NCI-H1930 (cell line): Measurements from ENCODE around the gene AMDHD2.
"Not testable (repeated sequence)": the region's sequence is repeated elsewhere in the genome, so short reads cannot be mapped to it uniquely, and the experiment has no call there.

Experiments used
- DNase-seq, 2 experiments: peaks; one replicate each; lab custom pipeline; 2025; lab: John Stamatoyannopoulos, UW

Gene AMDHD2

GRCh38 chr16:2520097-2520783, at the start of gene AMDHD2:
AMDHD2 (plus strand) TSS chr16:2520371; CDS start chr16:2520459, 88 bp downstream.
- peak; percentile 83 to 92 for DNase-seq

- DNase-seq, result no peak
Observed at GRCh38 chr16:2470603-2471015, 49.6 kb upstream of the AMDHD2 start.

DNA sequence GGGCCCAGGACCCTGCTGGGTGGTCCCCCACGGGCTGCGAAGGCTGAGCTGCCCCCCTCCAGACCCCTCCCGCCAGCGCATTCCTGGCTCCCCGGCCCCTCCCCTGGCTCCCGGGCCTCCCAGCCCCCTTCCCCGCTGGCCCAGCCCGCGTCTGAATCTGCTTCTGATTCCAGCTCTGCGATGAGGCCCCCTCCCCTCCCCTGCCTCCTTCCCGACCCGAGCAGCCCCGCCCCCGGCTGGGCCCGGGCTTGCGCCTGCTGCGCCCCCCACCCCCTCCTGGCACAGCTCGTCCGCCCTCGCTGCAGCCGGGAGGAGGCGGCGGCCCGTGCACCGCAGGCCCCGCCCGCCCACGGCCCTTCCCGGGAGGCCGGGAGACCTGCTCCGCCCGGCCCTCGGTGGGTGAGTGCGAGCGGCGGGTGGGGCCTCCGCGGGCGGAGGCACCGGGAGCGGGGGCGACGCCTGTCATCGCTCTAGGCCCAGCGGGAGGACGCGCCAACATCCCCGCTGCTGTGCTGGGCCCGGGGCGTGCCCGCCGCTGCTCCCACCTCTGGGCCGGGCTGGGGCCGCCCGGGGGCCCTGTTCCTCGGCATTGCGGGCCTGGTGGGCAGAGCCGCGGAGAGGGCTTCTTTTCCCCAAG, 49.0 kb upstream of the AMDHD2 start, which contains the start of gene NTN3:
NTN3 (plus strand) TSS at position 282 of the 637 bp plus-strand sequence. CDS start 405 bp downstream, outside the sequence.
- DNase-seq, result peak; percentile 45 to 53

GRCh38 chr16:2471653-2472487, 48.3 kb upstream of the AMDHD2 start:
- no peak for DNase-seq

- DNase-seq, result no peak
Observed at GRCh38 chr16:2472488-2472864, 47.7 kb upstream of the AMDHD2 start.

GRCh38 chr16:2472885-2473445, 47.2 kb upstream of the AMDHD2 start:
- no peak for DNase-seq

DNA sequence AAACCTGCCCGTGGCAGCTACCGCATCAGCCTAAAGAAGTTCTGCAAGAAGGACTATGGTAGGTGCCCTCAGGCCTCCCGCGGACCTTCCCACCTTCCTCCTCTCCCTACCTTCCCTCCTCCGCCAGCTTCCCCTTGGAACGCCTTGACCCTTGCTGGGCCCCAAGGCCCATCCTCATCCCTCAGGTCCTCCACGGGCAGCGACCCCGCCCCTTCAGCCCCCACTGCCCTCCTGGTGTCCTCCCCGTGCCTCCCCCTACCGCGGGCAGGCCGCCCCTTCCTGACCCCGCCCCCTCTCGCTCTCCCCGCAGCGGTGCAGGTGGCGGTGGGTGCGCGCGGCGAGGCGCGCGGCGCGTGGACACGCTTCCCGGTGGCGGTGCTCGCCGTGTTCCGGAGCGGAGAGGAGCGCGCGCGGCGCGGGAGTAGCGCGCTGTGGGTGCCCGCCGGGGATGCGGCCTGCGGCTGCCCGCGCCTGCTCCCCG, 46.7 kb upstream of the AMDHD2 start:
- DNase-seq, result peak in 1 of 2 experiments; percentile 39

- DNase-seq, result peak; percentile 38 to 77
Observed at GRCh38 chr16:2473999-2474876, 45.9 kb upstream of the AMDHD2 start.

GRCh38 chr16:2474877-2475412, 45.2 kb upstream of the AMDHD2 start, which contains the start of gene TBC1D24:
TBC1D24 (plus strand) TSS chr16:2475127; CDS start chr16:2496149, 21,022 bp downstream.
- peak; percentile 80 to 91 for DNase-seq

- no peak for DNase-seq
Observed at GRCh38 chr16:2475413-2476344, 44.5 kb upstream of the AMDHD2 start.

- DNase-seq, result no peak
Observed at GRCh38 chr16:2476345-2476720, 43.8 kb upstream of the AMDHD2 start.

GRCh38 chr16:2476741-2477140, 43.4 kb upstream of the AMDHD2 start:
- no peak for DNase-seq

GRCh38 chr16:2477327-2477726, 42.8 kb upstream of the AMDHD2 start:
- DNase-seq, result no peak

- DNase-seq, result no peak
Observed at GRCh38 chr16:2478279-2478678, 41.9 kb upstream of the AMDHD2 start.

DNA sequence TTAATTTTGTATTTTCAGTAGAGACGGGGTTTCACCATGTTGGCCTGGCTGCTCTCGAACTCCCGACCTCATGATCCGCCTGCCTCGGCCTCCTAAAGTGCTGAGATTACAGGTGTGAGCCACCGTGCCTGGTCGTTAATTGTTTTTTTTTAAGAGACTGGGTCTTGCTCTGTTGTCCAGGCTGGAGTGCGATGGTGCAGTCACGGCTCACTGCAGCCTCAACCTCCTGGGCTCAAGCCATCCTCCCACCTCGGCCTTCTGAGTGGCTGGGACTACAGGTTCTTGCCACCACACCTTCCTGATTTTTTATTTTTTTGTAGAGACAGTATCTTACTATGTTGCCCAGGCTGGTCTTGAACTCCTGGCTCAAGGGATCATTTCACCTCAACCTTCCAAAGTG, 40.2 kb upstream of the AMDHD2 start:
- not testable (repeated sequence) for DNase-seq

DNA sequence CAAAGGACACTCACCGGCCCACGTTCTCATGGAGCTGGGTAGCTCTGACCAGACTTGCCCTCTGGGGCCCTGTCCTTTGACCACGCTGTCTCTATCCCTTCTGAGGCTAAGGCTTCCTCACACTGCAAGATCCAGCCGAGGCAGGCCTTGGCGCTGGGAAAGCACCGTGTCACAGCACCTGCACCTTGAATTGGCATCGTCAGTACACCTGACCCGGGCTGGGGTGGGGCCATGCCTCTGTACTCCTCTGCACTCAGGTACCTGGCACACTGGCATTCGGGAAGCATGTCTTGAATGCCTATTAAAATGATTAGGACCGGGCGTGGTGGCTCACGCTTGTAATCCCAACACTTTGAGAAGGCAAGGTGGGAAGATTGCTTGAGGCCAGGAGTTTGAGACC, 39.2 kb upstream of the AMDHD2 start:
- DNase-seq, result no peak

- no peak for DNase-seq
Observed at GRCh38 chr16:2481676-2482075, 38.5 kb upstream of the AMDHD2 start.

GRCh38 chr16:2482249-2482648, 37.9 kb upstream of the AMDHD2 start:
- no peak for DNase-seq

GRCh38 chr16:2482708-2483534, 37.2 kb upstream of the AMDHD2 start:
- no peak for DNase-seq
